Measurements from ENCODE around the gene TMEM62.

The TMEM62 gene

DNA sequence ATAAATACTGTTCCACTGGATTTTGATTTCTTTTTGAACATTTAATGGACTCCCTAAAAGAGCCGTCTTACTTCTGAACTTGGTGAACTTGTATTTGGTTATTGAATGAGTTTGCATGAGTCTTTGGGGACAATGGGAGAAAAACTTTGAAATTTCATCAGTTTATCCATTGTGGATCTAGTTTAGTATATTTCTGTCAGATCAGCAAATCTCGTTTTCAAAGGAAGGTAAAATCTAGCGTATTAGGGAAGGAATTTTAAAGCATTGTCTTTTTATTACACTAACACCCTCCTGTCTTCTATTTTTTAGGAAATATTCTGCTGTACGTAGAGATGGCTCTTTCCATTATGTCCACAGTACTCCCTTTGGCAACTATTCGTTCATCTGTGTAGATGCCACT, 12.8 kb downstream of the TMEM62 start:
- no peaks in the 10 kb centered on the region for H3K9me2 ChIP-seq (replicated peaks; ENCODE audit: low read depth, low read length)
- no peaks in the 10 kb centered on the region; the same call in 1 of the 2 replicates for H3K9me3 ChIP-seq (ENCODE audit: insufficient read depth, low read depth, low read length)
- no peaks in the 10 kb centered on the region for H4K20me1 ChIP-seq (ENCODE audit: insufficient read depth, low read length, poor library complexity, severe bottlenecking)
- 0 out of 2 replicates have a peak, but pooled peaks cover 3% of the 10 kb centered on the region for H3K36me3 ChIP-seq (ENCODE audit: insufficient read depth, low read length)
- H3K27me3 ChIP-seq (ENCODE audit: insufficient read depth, low read length, poor library complexity, severe bottlenecking): no peaks in the 10 kb centered on the region
- no peak overlapping the region for H3K9ac ChIP-seq (ENCODE audit: low read depth, low read length, poor library complexity, severe bottlenecking)
- H3K79me2 ChIP-seq (ENCODE audit: insufficient read depth, low read length): no peaks in the 10 kb centered on the region
- no peak overlapping the region for H3K4me2 ChIP-seq (ENCODE audit: low read depth, low read length, poor library complexity, severe bottlenecking)
- TF ChIP-seq, protein P1, sequence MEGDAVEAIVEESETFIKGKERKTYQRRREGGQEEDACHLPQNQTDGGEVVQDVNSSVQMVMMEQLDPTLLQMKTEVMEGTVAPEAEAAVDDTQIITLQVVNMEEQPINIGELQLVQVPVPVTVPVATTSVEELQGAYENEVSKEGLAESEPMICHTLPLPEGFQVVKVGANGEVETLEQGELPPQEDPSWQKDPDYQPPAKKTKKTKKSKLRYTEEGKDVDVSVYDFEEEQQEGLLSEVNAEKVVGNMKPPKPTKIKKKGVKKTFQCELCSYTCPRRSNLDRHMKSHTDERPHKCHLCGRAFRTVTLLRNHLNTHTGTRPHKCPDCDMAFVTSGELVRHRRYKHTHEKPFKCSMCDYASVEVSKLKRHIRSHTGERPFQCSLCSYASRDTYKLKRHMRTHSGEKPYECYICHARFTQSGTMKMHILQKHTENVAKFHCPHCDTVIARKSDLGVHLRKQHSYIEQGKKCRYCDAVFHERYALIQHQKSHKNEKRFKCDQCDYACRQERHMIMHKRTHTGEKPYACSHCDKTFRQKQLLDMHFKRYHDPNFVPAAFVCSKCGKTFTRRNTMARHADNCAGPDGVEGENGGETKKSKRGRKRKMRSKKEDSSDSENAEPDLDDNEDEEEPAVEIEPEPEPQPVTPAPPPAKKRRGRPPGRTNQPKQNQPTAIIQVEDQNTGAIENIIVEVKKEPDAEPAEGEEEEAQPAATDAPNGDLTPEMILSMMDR (conservative IDR thresholded peaks at IDR 0.05; ENCODE audit: low read length): no peak
- no peak for TF ChIP-seq EZH2phosphoT487 (IDR thresholded peaks at IDR 0.05; ENCODE audit: borderline replicate concordance)
- H3F3A ChIP-seq (ENCODE audit: low read depth): no peaks in the 10 kb centered on the region
- H3K4me1 ChIP-seq (ENCODE audit: insufficient read depth, low read length, poor library complexity, severe bottlenecking): peaks cover 13% of the 10 kb centered on the region
- no peak overlapping the region for H3K4me3 ChIP-seq (ENCODE audit: low read length, poor library complexity, severe bottlenecking)
- no peak overlapping the region for H2AFZ ChIP-seq (ENCODE audit: low read length)

DNA sequence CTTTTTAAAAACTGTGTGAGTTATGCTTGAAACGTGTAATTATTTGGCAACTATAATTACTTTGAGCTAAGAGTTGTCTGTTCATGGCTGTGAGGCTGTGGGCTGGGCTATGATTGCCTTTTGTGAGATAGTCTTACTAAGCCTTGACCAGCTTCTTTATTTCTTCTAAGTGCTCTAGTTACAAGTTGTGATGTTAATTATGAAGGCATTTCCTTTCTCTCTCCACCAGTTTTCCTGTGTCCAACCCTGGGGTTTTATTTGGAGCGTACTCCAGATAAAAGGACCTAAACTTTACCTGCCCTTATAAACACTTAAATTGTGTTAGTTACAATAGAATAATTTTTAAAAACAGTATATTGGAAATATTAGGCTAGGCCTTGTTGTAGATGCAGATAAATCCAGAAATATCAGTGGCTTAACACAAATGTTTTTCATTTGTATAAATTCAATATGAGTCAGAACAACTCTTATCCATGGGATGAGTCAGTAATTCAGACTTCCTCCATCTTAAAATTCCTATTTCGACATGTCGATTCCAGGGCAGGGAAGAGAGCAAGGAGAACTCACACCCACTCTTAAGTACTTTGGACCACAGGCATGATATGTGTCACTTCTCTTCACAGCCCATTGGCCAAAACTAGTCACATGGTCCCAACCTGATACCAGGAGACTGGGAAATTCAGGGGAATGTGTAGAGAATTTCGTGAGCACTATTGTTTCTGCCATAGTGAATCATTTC, 17.0 kb downstream of the TMEM62 start:
- TF ChIP-seq, protein P1 (conservative IDR thresholded peaks at IDR 0.05; ENCODE audit: low read length): no peak
- no peak for TF ChIP-seq EZH2phosphoT487 (IDR thresholded peaks at IDR 0.05; ENCODE audit: borderline replicate concordance)
- H3K4me1 ChIP-seq (ENCODE audit: insufficient read depth, low read length, poor library complexity, severe bottlenecking): no peaks in the 10 kb centered on the region
- no peaks in the 10 kb centered on the region for H3F3A ChIP-seq (ENCODE audit: low read depth)
- no peaks in the 10 kb centered on the region for H3K79me2 ChIP-seq (ENCODE audit: insufficient read depth, low read length)
- no peaks in the 10 kb centered on the region for H4K20me1 ChIP-seq (ENCODE audit: insufficient read depth, low read length, poor library complexity, severe bottlenecking)
- no peak overlapping the region for H2AFZ ChIP-seq (ENCODE audit: low read length)
- no peak overlapping the region for H3K4me2 ChIP-seq (ENCODE audit: low read depth, low read length, poor library complexity, severe bottlenecking)
- no peak overlapping the region for H3K9ac ChIP-seq (ENCODE audit: low read depth, low read length, poor library complexity, severe bottlenecking)
- peaks cover 6% of the 10 kb centered on the region; the same call in 1 of the 2 replicates for H3K36me3 ChIP-seq (ENCODE audit: insufficient read depth, low read length)
- H3K9me3 ChIP-seq (ENCODE audit: insufficient read depth, low read depth, low read length): no peaks in the 10 kb centered on the region
- H3K27me3 ChIP-seq (ENCODE audit: insufficient read depth, low read length, poor library complexity, severe bottlenecking): no peaks in the 10 kb centered on the region
- no peaks in the 10 kb centered on the region for H3K9me2 ChIP-seq (replicated peaks; ENCODE audit: low read depth, low read length)
- H3K4me3 ChIP-seq (ENCODE audit: low read length, poor library complexity, severe bottlenecking): no peak overlapping the region

DNA sequence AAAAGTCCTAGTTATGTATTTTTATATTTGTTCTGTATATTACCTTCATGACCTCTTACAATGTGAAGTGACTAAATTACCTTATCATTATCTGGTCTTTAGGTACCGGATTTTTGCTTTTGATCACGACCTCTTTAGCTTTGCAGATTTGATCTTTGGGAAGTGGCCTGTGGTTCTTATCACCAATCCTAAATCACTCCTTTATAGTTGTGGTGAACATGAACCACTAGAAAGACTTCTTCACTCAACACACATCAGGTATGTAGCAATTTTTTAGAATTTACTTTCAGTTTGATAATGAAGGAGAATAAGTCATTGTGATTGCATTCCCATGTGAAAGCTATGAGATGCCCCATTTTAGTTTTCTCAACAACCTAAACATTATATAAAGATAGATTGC, 18.3 kb downstream of the TMEM62 start:
- Histone ChIP-seq H3K4me2 (ENCODE audit: low read depth, low read length, poor library complexity, severe bottlenecking) (no peak overlapping the region), H4K20me1 (ENCODE audit: insufficient read depth, low read length, poor library complexity, severe bottlenecking) (no peaks in the 10 kb centered on the region), H3K79me2 (ENCODE audit: insufficient read depth, low read length) (no peaks in the 10 kb centered on the region), H3K9me3 (ENCODE audit: insufficient read depth, low read depth, low read length) (no peaks in the 10 kb centered on the region), H3K36me3 (ENCODE audit: insufficient read depth, low read length) (peaks cover 9% of the 10 kb centered on the region; the same call in 1 of the 2 replicates), H3K4me3 (ENCODE audit: low read length, poor library complexity, severe bottlenecking) (no peak overlapping the region), H3F3A (ENCODE audit: low read depth) (no peaks in the 10 kb centered on the region), H3K4me1 (ENCODE audit: insufficient read depth, low read length, poor library complexity, severe bottlenecking) (no peaks in the 10 kb centered on the region), H3K9ac (ENCODE audit: low read depth, low read length, poor library complexity, severe bottlenecking) (no peak overlapping the region), H3K9me2 (replicated peaks; ENCODE audit: low read depth, low read length) (no peaks in the 10 kb centered on the region), H2AFZ (ENCODE audit: low read length) (no peak overlapping the region), H3K27me3 (ENCODE audit: insufficient read depth, low read length, poor library complexity, severe bottlenecking) (no peaks in the 10 kb centered on the region)
- TF ChIP-seq, protein P1 (conservative IDR thresholded peaks at IDR 0.05; ENCODE audit: low read length): no peak
- TF ChIP-seq EZH2phosphoT487 (IDR thresholded peaks at IDR 0.05; ENCODE audit: borderline replicate concordance): no peak
